Keratinocyte (primary cell): Measurements from ENCODE around the gene DHRS12. TPM values are rescaled to one million over a fixed set of nuclear protein-coding genes. Genes with fewer than 3 reads are reported as not detected.

Source experiments
- DNase-seq: peaks from one replicate; pipeline ENCODE4 v3.0.0-alpha.2; 2011; ENCODE audit warnings: low read depth, missing footprints, low spot score
- FAIRE-seq: peaks from 2 replicates; lab custom pipeline; 2011; peaks lifted over from hg19 to GRCh38; lab: Jason Lieb, UNC
- H2AFZ ChIP-seq: 2 replicates; pipeline ENCODE4 v1.6.0; 2012; ENCODE audit warnings: low read length, control low read depth, inconsistent platforms; ENCODE audit not compliant: control insufficient read depth
- H3K27ac ChIP-seq: 2 replicates; pipeline ENCODE4 v1.5.1; 2011; ENCODE audit warnings: low read length; ENCODE audit not compliant: control insufficient read depth, insufficient read depth
- H3K27me3 ChIP-seq: 3 replicates; pipeline ENCODE4 v1.6.0; 2011; ENCODE audit warnings: low read length; ENCODE audit not compliant: control insufficient read depth, insufficient read depth; ENCODE audit errors: extremely low read depth
- H3K36me3 ChIP-seq, 2 experiments: 2 replicates in 1 of 2; 3 replicates in 1 of 2; pipeline ENCODE4 v1.5.1; 2011; ENCODE audit warnings: low read length in 2 of 2, mild to moderate bottlenecking in 1 of 2; ENCODE audit not compliant: control insufficient read depth in 2 of 2, insufficient read depth in 2 of 2; ENCODE audit errors: extremely low read depth in 1 of 2
- H3K4me1 ChIP-seq: 3 replicates; pipeline ENCODE4 v1.5.1; 2011; ENCODE audit warnings: low read length; ENCODE audit not compliant: control insufficient read depth, insufficient read depth; ENCODE audit errors: extremely low read depth
- H3K4me2 ChIP-seq: 3 replicates; pipeline ENCODE4 v1.6.0; 2011; ENCODE audit warnings: low read depth, low read length; ENCODE audit not compliant: control insufficient read depth, insufficient read depth; ENCODE audit errors: extremely low read depth
- H3K4me3 ChIP-seq, 3 experiments: fragments of 200-600 bp in 1 of 3; sonication (generic) in 1 of 3; 2 replicates in 2 of 3; 3 replicates in 1 of 3; pipeline ENCODE4 v1.5.1; 2011 to 2016; ENCODE audit warnings: low read length in 3 of 3, mild to moderate bottlenecking in 3 of 3, control low read depth in 2 of 3, inconsistent platforms in 1 of 3, low read depth in 1 of 3, mixed read lengths in 1 of 3, mixed run types in 1 of 3, moderate library complexity in 1 of 3; ENCODE audit not compliant: control insufficient read depth in 2 of 3, insufficient read depth in 2 of 3; ENCODE audit errors: extremely low read depth in 1 of 3
- H3K79me2 ChIP-seq: 2 replicates; pipeline ENCODE4 v1.6.0; 2012; ENCODE audit warnings: low read length; ENCODE audit not compliant: control insufficient read depth, insufficient read depth
- H3K9ac ChIP-seq: 3 replicates; pipeline ENCODE4 v1.6.0; 2011; ENCODE audit warnings: low read length; ENCODE audit not compliant: control insufficient read depth, insufficient read depth; ENCODE audit errors: extremely low read depth
- H3K9me1 ChIP-seq: 3 replicates; pipeline ENCODE4 v1.6.0; 2011; ENCODE audit warnings: low read length; ENCODE audit not compliant: control insufficient read depth, insufficient read depth; ENCODE audit errors: extremely low read depth
- H3K9me3 ChIP-seq: 2 replicates; pipeline ENCODE4 v1.5.1; 2012; ENCODE audit warnings: low read depth, low read length; ENCODE audit not compliant: control insufficient read depth
- H4K20me1 ChIP-seq: 3 replicates; pipeline ENCODE4 v1.6.0; 2011; ENCODE audit warnings: low read length; ENCODE audit not compliant: control insufficient read depth, insufficient read depth; ENCODE audit errors: extremely low read depth
- CTCF ChIP-seq, 3 experiments: IDR thresholded peaks in 1 of 3; conservative IDR thresholded peaks in 1 of 3; optimal IDR thresholded peaks in 1 of 3; 2 replicates in 2 of 3; 3 replicates in 1 of 3; pipeline versions ENCODE3 to v1.5.1; 2011; ENCODE audit warnings: low read length in 3 of 3, mild to moderate bottlenecking in 3 of 3, moderate library complexity in 2 of 3, control low read depth in 1 of 3, inconsistent platforms in 1 of 3; ENCODE audit not compliant: insufficient read depth in 2 of 3; ENCODE audit errors: extremely low read depth in 1 of 3
- EZH2 ChIP-seq: IDR thresholded peaks from one replicate; pipeline ENCODE4 v1.6.1; 2012; ENCODE audit warnings: inconsistent platforms, mild to moderate bottlenecking, low read length, moderate library complexity
- dilution Hi-C: fragments of 300-500 bp; cut with MboI; formaldehyde crosslinking; loops from one replicate; pipeline ENCODE4 v1.7.0; 2020; ENCODE audit warnings: low sequenced_read_pairs; ENCODE audit not compliant: extremely low pct_ligation_motif_present
- polyA plus RNA-seq, 5 experiments: library from polyadenylated mRNA; depleted of rRNA in 3 of 5; stranded (reverse) in 3 of 5; stranded (forward) in 1 of 5; unstranded in 1 of 5; fragments of >200 nt; gene quantifications; 1 replicate in 1 of 5; 2 replicates in 3 of 5; 3 replicates in 1 of 5; pipeline versions ENCODE4 v1.2.1 to v1.2.3, GENCODE V29; 2011 to 2012; ENCODE audit warnings: missing spikeins in 2 of 5, low read depth in 1 of 5, low replicate concordance in 1 of 5

The DHRS12 gene
- polyA plus RNA-seq, 1 donor (not counting 4 experiments of a cell fraction or from before 2014, with no cell fraction given), result 6.1 TPM

- Histone ChIP-seq H3K9me3 (no peaks in the 10 kb centered on the region), H3K4me3 (no peak overlapping the region), H3K9ac (no peak overlapping the region), H4K20me1 (no peaks in the 10 kb centered on the region), H3K79me2 (no peaks in the 10 kb centered on the region), H3K27me3 (peaks cover 21% of the 10 kb centered on the region), H3K36me3 (no peaks in the 10 kb centered on the region), H3K4me1 (peaks cover 25% of the 10 kb centered on the region), H3K27ac (no peak overlapping the region), H2AFZ (no peak overlapping the region), H3K4me2 (peak overlapping the region; percentile 79), H3K9me1 (no peaks in the 10 kb centered on the region)
- DNase-seq (no peak), FAIRE-seq (no peak)
- dilution Hi-C loops, result no loop called here
- TF ChIP-seq CTCF (optimal IDR thresholded peaks at IDR 0.05 in 1 of 3, IDR thresholded peaks at IDR 0.05 in 1 of 3, conservative IDR thresholded peaks at IDR 0.05 in 1 of 3; ENCODE audit: extremely low read depth in 1 of 3, insufficient read depth in 2 of 3, low read length in 3 of 3) (peak in 1 of 3 experiments; percentile 15), EZH2 (no peak)
Measured at GRCh38 chr13:51815848-51816247, 11.9 kb upstream of the DHRS12 start.

- Histone ChIP-seq H3K36me3 (no peaks in the 10 kb centered on the region), H3K79me2 (no peaks in the 10 kb centered on the region), H3K9ac (no peak overlapping the region), H2AFZ (peak overlapping the region; percentile 55), H4K20me1 (no peaks in the 10 kb centered on the region), H3K27ac (no peak overlapping the region), H3K4me2 (peak overlapping the region; percentile 79), H3K4me1 (peaks cover 25% of the 10 kb centered on the region), H3K9me3 (no peaks in the 10 kb centered on the region), H3K4me3 (peak overlapping the region in 1 of 3 experiments; percentile 30), H3K9me1 (no peaks in the 10 kb centered on the region), H3K27me3 (peaks cover 20% of the 10 kb centered on the region)
- DNase-seq (no peak), FAIRE-seq (peak; percentile 91)
- dilution Hi-C loops, result no loop called here
- TF ChIP-seq CTCF (optimal IDR thresholded peaks at IDR 0.05 in 1 of 3, IDR thresholded peaks at IDR 0.05 in 1 of 3, conservative IDR thresholded peaks at IDR 0.05 in 1 of 3; ENCODE audit: extremely low read depth in 1 of 3, insufficient read depth in 2 of 3, low read length in 3 of 3) (peak; percentile 85 to 91 (median 86)), EZH2 (no peak)
Measured at GRCh38 chr13:51814825-51815650, 11.1 kb upstream of the DHRS12 start.
